Activated naive CD8-positive, alpha-beta T cell treated with anti-CD3 and anti-CD28 coated beads, Interleukin-2, amount 50 U/mL, for 24 hours (primary cell): Measurements from ENCODE around the gene NFIA.

ENCODE experiments used
- ATAC-seq: fragments of 150-1000 bp; cut with Tn5 transposase; one replicate; pipeline ENCODE4 v1.10.0; 2021
- DNase-seq: peaks from one replicate; pipeline ENCODE4 v3.0.0; 2021
- H3K27ac Mint-ChIP-seq: one replicate; pipeline ENCODE4 v1.8.0; 2021; ENCODE audit warnings: mild to moderate bottlenecking, mixed read lengths
- H3K27me3 Mint-ChIP-seq: one replicate; pipeline ENCODE4 v1.8.0; 2021; ENCODE audit warnings: mixed read lengths
- H3K36me3 Mint-ChIP-seq: one replicate; pipeline ENCODE4 v1.8.0; 2021; ENCODE audit warnings: low read depth, mixed read lengths
- H3K4me1 Mint-ChIP-seq: one replicate; pipeline ENCODE4 v1.8.0; 2021; ENCODE audit warnings: mixed read lengths
- H3K4me3 Mint-ChIP-seq: one replicate; pipeline ENCODE4 v1.8.0; 2021; ENCODE audit warnings: mild to moderate bottlenecking, moderate library complexity, mixed read lengths
- H3K9me3 Mint-ChIP-seq: one replicate; pipeline ENCODE4 v1.8.0; 2021; ENCODE audit warnings: mixed read lengths

NFIA gene

DNA sequence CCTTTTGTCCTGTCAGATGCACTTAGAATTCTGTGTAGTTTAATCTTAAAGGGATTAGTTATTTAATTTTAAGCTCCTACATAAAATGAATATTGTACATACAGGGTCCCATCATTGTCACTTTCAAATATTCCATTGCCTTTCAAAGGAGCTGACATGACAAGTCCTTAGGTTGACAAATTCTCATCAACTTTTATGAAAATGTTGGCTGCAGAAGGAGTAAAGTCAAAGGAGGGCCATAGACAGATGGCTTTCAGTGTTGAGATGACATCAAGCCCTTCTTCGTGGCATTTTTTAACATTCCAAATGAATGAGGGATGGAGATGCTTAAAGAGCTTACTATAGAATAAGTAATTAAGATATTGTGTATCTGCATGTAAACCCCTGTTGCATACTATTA lies 15.4 kb downstream of the NFIA start:
- peaks cover 8% of the 10 kb centered on the region for H3K4me1 Mint-ChIP-seq
- H3K36me3 Mint-ChIP-seq = no peaks in the 10 kb centered on the region
- no peak overlapping the region for H3K4me3 Mint-ChIP-seq
- no peak overlapping the region for H3K27ac Mint-ChIP-seq
- no peaks in the 10 kb centered on the region for H3K9me3 Mint-ChIP-seq
- ATAC-seq (no peak), DNase-seq (no peak)
- H3K27me3 Mint-ChIP-seq = no peaks in the 10 kb centered on the region

DNA sequence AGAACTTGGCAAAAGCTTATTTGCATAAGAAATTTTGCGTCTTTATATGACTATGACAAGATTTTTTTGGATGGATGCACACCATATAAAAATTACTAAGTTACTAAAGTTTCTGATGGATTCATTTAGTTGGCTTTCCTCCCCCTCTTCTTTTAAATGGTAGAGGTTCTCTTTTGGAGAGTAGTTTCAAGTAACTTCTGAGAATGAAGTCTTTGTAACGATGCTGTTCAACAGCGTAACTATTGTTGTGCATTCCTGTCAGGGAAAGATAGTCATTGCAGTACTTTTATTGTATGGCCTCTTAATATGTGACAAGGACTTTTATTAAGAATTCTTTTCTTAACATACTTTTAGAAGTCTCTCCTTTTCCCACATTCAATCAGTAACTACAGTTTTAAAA lies 16.0 kb downstream of the NFIA start:
- no peaks in the 10 kb centered on the region for H3K27me3 Mint-ChIP-seq

DNA sequence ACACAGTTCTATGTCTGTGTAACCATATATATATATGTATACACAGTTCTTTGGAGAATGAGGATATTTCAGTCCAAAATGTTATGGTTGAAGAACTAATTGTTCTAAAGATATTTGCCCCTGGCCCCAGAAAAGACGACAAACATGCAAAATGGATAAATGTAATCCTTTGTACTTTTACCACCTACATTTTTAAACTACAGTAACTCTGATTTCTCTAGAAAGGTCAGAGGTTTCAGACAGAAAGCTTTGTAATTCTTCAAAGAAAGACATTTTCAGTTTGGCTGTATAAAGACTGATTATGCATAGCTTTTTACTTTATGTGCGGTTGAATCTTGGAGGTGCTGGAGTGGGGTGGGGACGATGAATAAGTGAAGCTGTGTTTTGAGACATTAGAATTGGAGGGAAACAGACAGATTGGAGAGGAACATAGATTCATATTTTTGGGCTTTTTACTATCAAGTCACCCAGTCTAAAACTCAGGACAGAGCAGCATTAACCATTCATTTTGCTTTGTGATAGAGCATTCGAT lies 16.6 kb downstream of the NFIA start:
- Mint-ChIP-seq H3K4me3 (no peak overlapping the region), H3K4me1 (peaks cover 8% of the 10 kb centered on the region), H3K36me3 (no peaks in the 10 kb centered on the region), H3K27me3 (no peaks in the 10 kb centered on the region), H3K9me3 (no peaks in the 10 kb centered on the region), H3K27ac (no peak overlapping the region)
- DNase-seq (no peak), ATAC-seq (no peak)

More for the DNA sequence above, 16.0 kb downstream of the NFIA start:
- Mint-ChIP-seq H3K27ac (no peak overlapping the region), H3K36me3 (no peaks in the 10 kb centered on the region), H3K9me3 (no peaks in the 10 kb centered on the region), H3K4me3 (no peak overlapping the region), H3K4me1 (peaks cover 8% of the 10 kb centered on the region)
- DNase-seq (no peak), ATAC-seq (no peak)

DNA sequence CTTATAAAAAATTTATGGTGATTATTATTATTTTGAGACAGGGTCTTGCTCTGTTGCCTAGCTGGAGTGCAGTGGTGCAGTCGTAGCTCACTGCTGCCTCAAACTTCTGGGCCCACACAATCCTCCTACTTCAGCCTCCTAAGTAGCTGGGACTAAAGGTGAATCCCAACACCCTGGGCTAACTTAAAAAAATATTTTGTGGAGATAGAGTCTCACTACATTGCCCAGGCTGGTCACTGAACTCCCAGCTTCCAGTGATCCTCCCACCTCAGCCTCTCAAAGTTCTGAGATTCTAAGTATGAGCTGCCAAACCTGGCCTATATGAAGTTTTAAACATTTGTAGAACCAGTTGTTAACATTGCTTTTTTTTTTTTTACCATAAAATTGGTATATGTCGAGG lies 18.2 kb downstream of the NFIA start:
- Mint-ChIP-seq H3K36me3 (no peaks in the 10 kb centered on the region), H3K4me3 (no peak overlapping the region), H3K9me3 (no peaks in the 10 kb centered on the region), H3K27me3 (no peaks in the 10 kb centered on the region), H3K27ac (no peak overlapping the region), H3K4me1 (peaks cover 8% of the 10 kb centered on the region)
- DNase-seq = no peak
- no peak for ATAC-seq

DNA sequence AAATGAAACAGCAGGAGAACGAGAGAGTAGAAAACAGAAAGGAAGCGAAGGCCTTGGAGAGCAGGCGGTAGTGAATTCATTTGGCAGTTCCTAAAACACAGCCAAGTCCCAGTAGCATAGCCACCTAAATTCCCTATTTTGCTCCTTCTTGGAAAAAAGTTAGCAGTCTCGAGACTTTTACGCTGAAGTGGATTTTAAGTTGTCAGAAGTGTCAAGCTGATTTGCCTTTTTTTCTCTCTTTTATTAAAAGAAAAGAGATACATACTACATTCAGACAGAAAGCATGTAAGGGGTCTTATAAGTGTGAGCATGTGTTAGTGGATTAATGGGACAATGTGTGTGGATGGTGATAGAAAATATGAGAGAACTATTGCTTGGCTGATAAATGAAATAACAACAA lies 19.2 kb downstream of the NFIA start:
- Mint-ChIP-seq H3K9me3 (no peaks in the 10 kb centered on the region), H3K27ac (no peak overlapping the region)

DNA sequence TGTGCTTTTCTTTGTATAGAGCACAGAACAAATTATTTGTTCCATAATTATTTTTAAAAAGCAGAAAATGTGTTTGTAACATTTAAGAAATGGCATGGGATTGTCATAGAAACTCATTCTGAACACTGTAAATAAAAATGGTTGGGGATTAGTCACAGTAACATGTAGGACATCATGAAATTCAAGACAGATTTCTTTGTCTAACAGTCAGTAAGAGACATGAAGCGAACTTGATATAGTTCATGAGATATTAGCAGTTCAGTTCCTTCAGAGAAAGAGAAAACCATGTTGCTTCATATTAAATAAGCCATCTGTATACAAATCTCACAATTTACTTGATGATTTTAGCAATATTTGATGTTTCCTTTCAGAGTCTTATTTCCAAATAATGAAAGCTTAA lies 19.7 kb downstream of the NFIA start:
- ATAC-seq = no peak

More for the DNA sequence above, 19.2 kb downstream of the NFIA start:
- Mint-ChIP-seq H3K4me1 (peaks cover 8% of the 10 kb centered on the region), H3K27me3 (no peaks in the 10 kb centered on the region), H3K4me3 (no peak overlapping the region), H3K36me3 (no peaks in the 10 kb centered on the region)
- ATAC-seq (no peak), DNase-seq (no peak)

DNA sequence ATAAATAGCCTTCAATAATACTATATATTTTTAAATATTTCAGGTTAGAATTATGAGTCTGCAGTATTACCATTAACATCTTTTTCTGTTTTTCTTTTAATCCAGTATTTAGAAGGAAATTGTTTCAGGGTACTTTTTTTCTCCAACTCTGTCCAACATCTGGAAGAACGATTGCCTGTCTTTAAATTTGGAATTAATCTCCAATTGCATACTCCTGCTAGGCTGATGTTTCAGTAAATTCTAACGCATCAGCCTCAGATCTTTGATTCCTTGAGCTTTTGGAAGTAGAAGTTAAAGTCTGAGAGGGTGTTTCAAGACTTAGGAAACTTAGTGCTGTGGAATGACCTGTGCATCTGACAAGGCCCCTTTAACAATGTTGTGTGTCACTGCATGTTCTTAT lies 20.3 kb downstream of the NFIA start:
- Mint-ChIP-seq H3K36me3 (no peaks in the 10 kb centered on the region), H3K9me3 (peaks cover under 1% of the 10 kb centered on the region), H3K4me1 (peaks cover 6% of the 10 kb centered on the region), H3K4me3 (no peak overlapping the region), H3K27me3 (no peaks in the 10 kb centered on the region), H3K27ac (no peak overlapping the region)
- ATAC-seq (no peak), DNase-seq (no peak)

More for the DNA sequence above, 19.7 kb downstream of the NFIA start:
- H3K36me3 Mint-ChIP-seq = no peaks in the 10 kb centered on the region
- no peak overlapping the region for H3K27ac Mint-ChIP-seq
- DNase-seq = no peak
- H3K27me3 Mint-ChIP-seq = no peaks in the 10 kb centered on the region
- H3K9me3 Mint-ChIP-seq = no peaks in the 10 kb centered on the region
- no peak overlapping the region for H3K4me3 Mint-ChIP-seq
- peaks cover 8% of the 10 kb centered on the region for H3K4me1 Mint-ChIP-seq

DNA sequence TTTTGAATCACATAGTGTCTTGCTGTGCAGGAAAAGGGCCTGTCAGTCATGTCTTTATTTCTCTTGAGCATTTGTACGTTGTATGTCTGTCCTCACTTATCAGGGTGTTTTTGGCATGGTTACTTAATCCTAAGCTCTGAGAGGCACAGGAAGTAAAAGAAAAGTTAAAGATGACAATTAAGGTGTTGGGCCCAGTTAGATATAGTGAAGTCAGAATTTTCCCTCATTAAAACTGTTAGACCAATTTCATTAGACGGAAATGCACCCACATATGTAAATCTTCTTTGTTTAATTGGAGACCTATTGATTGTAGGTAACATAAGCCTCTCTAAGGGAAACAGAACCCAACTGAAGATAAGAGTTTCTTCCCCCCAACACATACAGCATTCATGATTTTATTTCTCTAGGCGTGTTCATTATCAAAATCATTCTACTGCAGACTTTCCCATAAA lies 21.9 kb downstream of the NFIA start:
- peaks cover 4% of the 10 kb centered on the region for H3K9me3 Mint-ChIP-seq
- peaks cover 2% of the 10 kb centered on the region for H3K4me1 Mint-ChIP-seq
- DNase-seq = no peak
- no peak for ATAC-seq
- no peak overlapping the region for H3K27ac Mint-ChIP-seq
- H3K27me3 Mint-ChIP-seq = no peaks in the 10 kb centered on the region
- no peak overlapping the region for H3K4me3 Mint-ChIP-seq
- peaks cover 1% of the 10 kb centered on the region for H3K36me3 Mint-ChIP-seq

DNA sequence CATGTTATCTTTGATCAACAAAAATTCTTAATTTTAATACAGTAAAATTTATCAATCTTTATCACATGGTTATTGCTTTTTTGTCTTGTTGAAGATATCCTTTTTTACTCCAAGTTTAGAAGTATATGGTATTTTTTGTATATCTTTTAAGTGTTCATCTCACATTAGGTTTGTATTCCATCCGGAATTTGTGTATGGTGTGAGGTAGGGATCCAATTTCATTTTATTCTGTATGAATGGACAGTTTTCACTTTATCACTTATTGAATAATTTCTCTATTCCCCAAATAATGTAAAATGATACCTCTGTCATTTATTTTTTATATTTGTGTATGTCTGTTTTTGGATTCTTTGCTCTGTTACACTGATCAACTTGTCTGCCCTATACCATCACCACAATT lies 25.3 kb downstream of the NFIA start:
- Mint-ChIP-seq H3K27ac (no peak overlapping the region), H3K4me3 (no peak overlapping the region), H3K4me1 (no peaks in the 10 kb centered on the region), H3K36me3 (peaks cover 1% of the 10 kb centered on the region), H3K27me3 (no peaks in the 10 kb centered on the region), H3K9me3 (peaks cover 4% of the 10 kb centered on the region)
- no peak for DNase-seq
- ATAC-seq = no peak

DNA sequence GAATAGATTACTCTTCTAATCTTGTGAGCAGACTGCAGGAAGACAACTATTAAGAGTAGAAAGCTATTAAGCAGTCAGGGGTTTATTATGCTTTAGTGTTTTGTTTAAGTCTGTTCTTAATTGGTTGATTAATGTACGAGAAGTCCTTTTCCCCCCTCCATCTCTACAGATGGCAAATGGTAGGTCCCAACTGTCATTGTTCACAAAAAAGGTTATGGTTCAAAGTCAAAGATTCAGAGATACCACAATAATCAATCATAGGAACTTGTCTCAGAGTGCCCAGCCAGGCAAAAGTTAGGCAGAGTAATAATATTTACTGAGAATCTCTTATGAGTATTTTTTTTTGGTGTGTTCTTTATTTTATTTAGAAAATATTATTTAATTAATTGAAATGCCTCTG lies 26.8 kb downstream of the NFIA start:
- Mint-ChIP-seq H3K4me1 (no peaks in the 10 kb centered on the region), H3K4me3 (no peak overlapping the region), H3K9me3 (peaks cover 10% of the 10 kb centered on the region), H3K36me3 (peaks cover 4% of the 10 kb centered on the region), H3K27me3 (peaks cover 3% of the 10 kb centered on the region), H3K27ac (no peak overlapping the region)
- no peak for ATAC-seq
- DNase-seq = no peak

DNA sequence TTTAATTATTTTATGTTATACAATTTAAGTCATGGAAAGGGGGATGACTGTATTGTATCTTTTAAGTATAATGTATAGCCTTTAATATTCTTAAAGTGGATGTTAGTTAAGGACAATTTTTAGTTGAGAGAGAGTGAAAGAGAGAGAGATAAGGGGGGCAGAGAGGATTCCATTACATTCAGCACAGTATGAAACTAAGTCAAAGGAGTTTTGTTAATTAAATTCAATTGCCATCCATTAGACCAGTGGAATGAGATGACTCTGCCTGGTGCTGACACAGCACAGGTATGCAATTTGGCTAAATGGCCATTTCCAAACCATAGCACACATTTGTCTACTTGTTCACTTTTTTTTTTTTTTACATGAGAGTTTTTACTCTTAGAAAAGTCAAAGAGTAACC lies 27.5 kb downstream of the NFIA start:
- H3K27ac Mint-ChIP-seq = no peak overlapping the region

DNA sequence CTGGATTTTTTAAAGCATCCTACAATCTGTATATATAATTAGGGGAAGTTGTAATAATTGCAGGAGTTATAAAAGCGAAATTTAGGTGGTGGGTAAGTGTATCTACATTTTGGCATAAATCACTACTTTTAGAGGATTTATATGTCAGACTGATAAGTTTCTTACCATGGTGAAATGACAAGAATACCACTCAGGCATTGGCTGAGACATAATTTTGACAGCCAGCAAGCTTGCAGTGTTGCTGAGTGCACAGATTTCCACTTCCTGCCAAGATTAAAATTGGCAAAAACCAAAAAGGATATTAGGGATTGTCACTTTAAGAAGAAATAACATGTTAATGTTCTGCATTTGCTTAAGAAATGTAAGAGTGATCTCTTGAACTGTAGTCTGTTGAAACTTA lies 28.2 kb downstream of the NFIA start:
- H3K36me3 Mint-ChIP-seq = peaks cover 4% of the 10 kb centered on the region
- peaks cover 3% of the 10 kb centered on the region for H3K27me3 Mint-ChIP-seq
- H3K4me3 Mint-ChIP-seq = no peak overlapping the region
- DNase-seq (no peak), ATAC-seq (no peak)
- peaks cover 10% of the 10 kb centered on the region for H3K9me3 Mint-ChIP-seq
- H3K27ac Mint-ChIP-seq = no peak overlapping the region
- no peaks in the 10 kb centered on the region for H3K4me1 Mint-ChIP-seq

More for the DNA sequence above, 27.5 kb downstream of the NFIA start:
- no peak overlapping the region for H3K4me3 Mint-ChIP-seq
- peaks cover 4% of the 10 kb centered on the region for H3K36me3 Mint-ChIP-seq
- DNase-seq (no peak), ATAC-seq (no peak)
- H3K4me1 Mint-ChIP-seq = no peaks in the 10 kb centered on the region
- peaks cover 10% of the 10 kb centered on the region for H3K9me3 Mint-ChIP-seq
- peaks cover 3% of the 10 kb centered on the region for H3K27me3 Mint-ChIP-seq

DNA sequence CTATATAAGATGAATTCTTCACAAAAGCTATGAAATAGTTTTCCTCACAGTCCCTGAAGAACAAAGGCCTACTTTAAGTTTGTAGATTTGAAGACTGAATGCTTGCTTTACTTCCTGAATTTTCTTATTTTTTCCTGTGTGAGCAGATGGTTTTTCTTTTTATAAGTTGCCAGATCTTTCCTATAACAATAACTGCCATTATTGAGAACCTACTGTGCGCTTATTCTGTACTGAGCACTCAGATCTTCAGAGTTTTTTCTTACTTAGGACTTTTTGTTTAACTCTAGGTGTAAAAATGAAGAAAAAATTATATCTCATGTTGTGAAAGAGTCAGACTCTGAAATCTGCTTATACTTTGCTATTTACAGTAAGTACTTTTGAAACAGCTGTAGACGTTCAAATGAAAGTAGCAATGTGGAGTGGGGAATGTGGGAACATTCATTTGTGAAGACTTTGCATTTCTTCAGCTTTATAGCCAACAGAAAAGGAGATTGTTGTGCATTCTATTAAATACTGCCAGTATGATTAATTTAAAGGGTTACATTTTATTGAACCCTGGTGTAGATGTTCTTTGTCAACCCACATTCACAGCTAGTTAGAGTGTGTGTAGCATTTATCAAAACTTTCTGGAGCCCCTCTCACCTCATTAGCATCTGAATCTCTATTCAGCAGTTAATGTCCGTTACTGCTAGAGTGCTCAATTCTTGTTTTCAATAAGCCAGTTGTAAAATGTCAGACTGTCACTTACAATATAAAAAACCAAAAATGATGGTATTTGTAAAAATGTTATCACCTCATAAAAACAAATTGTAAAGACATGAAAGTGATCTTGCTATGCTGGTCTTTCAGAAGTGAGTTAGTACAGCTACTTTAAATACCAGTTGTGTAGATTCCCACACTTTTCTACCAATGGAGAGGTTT lies 29.0 kb downstream of the NFIA start:
- no peak for ATAC-seq
- Mint-ChIP-seq H3K36me3 (peaks cover 4% of the 10 kb centered on the region), H3K27me3 (peaks cover 3% of the 10 kb centered on the region), H3K4me3 (no peak overlapping the region), H3K4me1 (no peaks in the 10 kb centered on the region), H3K9me3 (peaks cover 10% of the 10 kb centered on the region), H3K27ac (no peak overlapping the region)
- no peak for DNase-seq

DNA sequence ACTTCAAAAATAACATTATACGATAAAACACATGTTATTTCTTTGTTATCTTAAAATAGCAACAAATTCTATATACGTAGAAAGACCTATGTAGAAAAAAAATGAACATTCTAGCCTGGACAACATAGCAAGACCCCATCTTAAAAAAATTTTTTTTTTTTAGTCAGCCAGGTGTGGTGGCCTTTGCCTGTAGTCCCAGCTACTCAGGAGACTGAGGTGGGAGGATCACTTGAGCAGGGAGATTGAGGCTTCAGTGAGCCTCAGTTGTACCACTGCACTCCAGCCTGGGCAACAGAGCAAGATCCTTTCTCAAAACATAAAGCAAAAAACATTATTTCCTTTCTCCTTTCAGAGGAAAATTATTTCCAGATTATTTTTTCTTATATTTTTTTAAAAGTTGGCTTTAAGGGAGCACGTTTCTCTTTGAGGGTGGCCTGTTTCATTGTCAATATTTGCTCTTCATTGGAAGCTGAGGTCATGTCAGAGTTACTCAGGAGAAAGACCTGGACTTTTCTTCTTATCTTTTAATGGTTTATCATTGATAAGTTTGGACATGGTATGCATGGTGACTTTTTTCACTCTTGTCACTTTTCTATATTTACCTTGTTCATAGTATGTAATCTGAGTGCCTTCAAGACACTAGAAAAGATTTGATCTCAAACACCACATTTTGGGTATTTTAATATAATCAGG lies 32.0 kb downstream of the NFIA start:
- no peak overlapping the region for H3K27ac Mint-ChIP-seq
- peaks cover 3% of the 10 kb centered on the region for H3K36me3 Mint-ChIP-seq
- no peak for DNase-seq
- H3K9me3 Mint-ChIP-seq = peaks cover 5% of the 10 kb centered on the region
- peaks cover 3% of the 10 kb centered on the region for H3K27me3 Mint-ChIP-seq
- H3K4me3 Mint-ChIP-seq = no peak overlapping the region
- no peak for ATAC-seq
- no peaks in the 10 kb centered on the region for H3K4me1 Mint-ChIP-seq

DNA sequence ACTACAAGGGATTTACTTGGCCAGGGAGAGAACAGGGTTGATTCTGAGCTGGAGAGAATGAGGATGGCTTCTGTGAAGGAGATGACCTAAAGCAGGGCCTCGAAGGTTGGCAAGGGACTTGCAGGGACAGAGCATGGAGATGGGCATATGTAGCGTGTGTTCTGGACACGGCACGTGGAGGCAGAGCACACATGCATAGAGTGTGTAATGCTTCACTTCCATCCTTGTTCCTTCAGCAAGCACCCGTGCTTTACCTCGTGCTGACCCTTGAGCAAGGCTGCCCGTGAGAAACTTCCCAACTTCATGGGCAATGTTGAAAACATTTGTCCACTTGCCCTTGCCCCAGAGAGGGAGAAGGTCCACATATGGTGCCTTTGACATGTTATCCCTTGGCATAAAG lies 33.1 kb downstream of the NFIA start:
- H3K27ac Mint-ChIP-seq = no peak overlapping the region
- H3K27me3 Mint-ChIP-seq = peaks cover 3% of the 10 kb centered on the region
- peaks cover 3% of the 10 kb centered on the region for H3K36me3 Mint-ChIP-seq
- H3K9me3 Mint-ChIP-seq = peaks cover 5% of the 10 kb centered on the region
- no peak for DNase-seq
- H3K4me1 Mint-ChIP-seq = no peaks in the 10 kb centered on the region
- ATAC-seq = no peak
- H3K4me3 Mint-ChIP-seq = no peak overlapping the region
